Endothelial cell of umbilical vein (primary cell): ENCODE data around the gene CHST7.

Source experiments
- CTCF ChIP-seq, 2 donors: IDR thresholded peaks; 1 replicate in 1 of 2; 2 replicates in 1 of 2; pipeline ENCODE4 v1.5.1; 2011; ENCODE audit warnings: low read length in 2 of 2, mild to moderate bottlenecking in 2 of 2, moderate library complexity in 2 of 2, control low read depth in 1 of 2, inconsistent platforms in 1 of 2, low read depth in 1 of 2; ENCODE audit not compliant: insufficient read depth in 1 of 2; ENCODE audit errors: extremely low read depth in 1 of 2
- JUN ChIP-seq: IDR thresholded peaks from 2 replicates; pipeline ENCODE4 v1.6.1; 2011; ENCODE audit warnings: borderline replicate concordance, low read depth; ENCODE audit not compliant: insufficient read length, insufficient read depth
- MYC ChIP-seq: IDR thresholded peaks from one replicate; pipeline ENCODE4 v1.6.1; 2011; ENCODE audit warnings: mild to moderate bottlenecking, low read depth, low read length
- POLR2A ChIP-seq: IDR thresholded peaks from 2 replicates; pipeline ENCODE4 v1.6.1; 2012; ENCODE audit warnings: low read depth, mild to moderate bottlenecking, control low read depth, low read length
- POLR2AphosphoS5 ChIP-seq: IDR thresholded peaks from 2 replicates; pipeline ENCODE4 v1.6.1; 2012; ENCODE audit warnings: low read depth, mild to moderate bottlenecking, control low read depth, low read length, moderate library complexity; ENCODE audit not compliant: insufficient read depth
- TF ChIP-seq, protein P1 (sequence below): IDR thresholded peaks from 2 replicates; pipeline ENCODE4 v1.6.1; 2011; ENCODE audit not compliant: insufficient read depth, insufficient read length

- TF ChIP-seq CTCF (IDR thresholded peaks at IDR 0.05; ENCODE audit: extremely low read depth in 1 of 2, insufficient read depth in 1 of 2, low read depth in 1 of 2, low read length in 2 of 2) (no peak), POLR2A (no peak), POLR2AphosphoS5 (no peak), MYC (no peak), JUN (no peak)
- TF ChIP-seq, protein P1, sequence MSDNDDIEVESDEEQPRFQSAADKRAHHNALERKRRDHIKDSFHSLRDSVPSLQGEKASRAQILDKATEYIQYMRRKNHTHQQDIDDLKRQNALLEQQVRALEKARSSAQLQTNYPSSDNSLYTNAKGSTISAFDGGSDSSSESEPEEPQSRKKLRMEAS: no peak
Measured at GRCh38 chrX:46559062-46559461, 14.5 kb upstream of the CHST7 start.
